Calu3 (cell line): ENCODE data around the gene PLAU. TPM values are rescaled to one million over a fixed set of nuclear protein-coding genes. Genes with fewer than 3 reads are reported as not detected.
A peak's percentile ranks its signal among the peaks of the same experiment; 100 is the strongest.

Source experiments
- BruUV-seq: library from RNA; stranded (reverse); fragments of 400-500 nt; replicated peaks from 2 replicates; lab custom pipeline; 2021; lab: Mats Ljungman, UMichigan
- CTCF ChIA-PET: fragments of 300-600 bp; sonication (Branson Sonifier 250); formaldehyde crosslinking; loops from one replicate; lab custom pipeline; 2022; ENCODE audit warnings: antibody characterized with exemption; lab: Charles Lee
- DNase-seq: peaks from one replicate; pipeline ENCODE4 v3.0.0; 2022
- H3K27ac Mint-ChIP-seq: one replicate; pipeline ENCODE4 v1.8.0; 2022; ENCODE audit warnings: mixed read lengths; ENCODE audit not compliant: unreplicated experiment
- H3K27me3 Mint-ChIP-seq: one replicate; pipeline ENCODE4 v1.8.0; 2022; ENCODE audit warnings: mixed read lengths; ENCODE audit not compliant: unreplicated experiment
- H3K36me3 Mint-ChIP-seq: one replicate; pipeline ENCODE4 v1.8.0; 2022; ENCODE audit warnings: mild to moderate bottlenecking, moderate library complexity, mixed read lengths; ENCODE audit not compliant: insufficient read depth, unreplicated experiment
- H3K4me1 Mint-ChIP-seq: one replicate; pipeline ENCODE4 v1.8.0; 2022; ENCODE audit warnings: mild to moderate bottlenecking, low read depth, mixed read lengths; ENCODE audit not compliant: unreplicated experiment
- H3K4me3 Mint-ChIP-seq: one replicate; pipeline ENCODE4 v1.8.0; 2022; ENCODE audit warnings: mild to moderate bottlenecking, low read depth, moderate library complexity, mixed read lengths; ENCODE audit not compliant: unreplicated experiment
- H3K9me3 Mint-ChIP-seq: one replicate; pipeline ENCODE4 v1.8.0; 2022; ENCODE audit warnings: low read depth, mixed read lengths; ENCODE audit not compliant: unreplicated experiment
- intact Hi-C: fragments of 100-400 bp; cut with micrococcal nuclease; formaldehyde crosslinking; loops from one replicate; pipeline ENCODE4 v1.10.0; 2022; ENCODE audit not compliant: unreplicated experiment
- total RNA-seq: library from RNA; stranded (reverse); gene quantifications from 2 replicates; pipeline ENCODE4 v1.2.3, GENCODE V29; 2022
- TF ChIP-seq, protein P1 (sequence below): fragments of 200-600 bp; IDR thresholded peaks from one replicate; pipeline ENCODE4 v1.8.0; 2022; ENCODE audit warnings: antibody characterized with exemption; ENCODE audit not compliant: unreplicated experiment

PLAU gene
- total RNA-seq, 1 experiment from 2014 or later = 706 TPM

GRCh38 chr10:73907841-73908517 lies 3.0 kb upstream of the PLAU start:
- DNase-seq = no peak
- intact Hi-C loops = no loop called here
- Mint-ChIP-seq H3K36me3 (peaks cover 63% of the 10 kb centered on the region), H3K4me1 (peaks cover 68% of the 10 kb centered on the region), H3K9me3 (no peaks in the 10 kb centered on the region), H3K4me3 (no peak overlapping the region), H3K27me3 (no peaks in the 10 kb centered on the region), H3K27ac (peak overlapping the region; percentile 84)
- no TSS peak for BruUV-seq
- CTCF ChIA-PET = interaction anchor here (0.9 to 3.0 kb wide), 3 partner anchors 9 to 26 kb away, joined by 3 to 47 read pairs (median 4); no protein-coding TSS in a partner anchor
- TF ChIP-seq, protein P1, sequence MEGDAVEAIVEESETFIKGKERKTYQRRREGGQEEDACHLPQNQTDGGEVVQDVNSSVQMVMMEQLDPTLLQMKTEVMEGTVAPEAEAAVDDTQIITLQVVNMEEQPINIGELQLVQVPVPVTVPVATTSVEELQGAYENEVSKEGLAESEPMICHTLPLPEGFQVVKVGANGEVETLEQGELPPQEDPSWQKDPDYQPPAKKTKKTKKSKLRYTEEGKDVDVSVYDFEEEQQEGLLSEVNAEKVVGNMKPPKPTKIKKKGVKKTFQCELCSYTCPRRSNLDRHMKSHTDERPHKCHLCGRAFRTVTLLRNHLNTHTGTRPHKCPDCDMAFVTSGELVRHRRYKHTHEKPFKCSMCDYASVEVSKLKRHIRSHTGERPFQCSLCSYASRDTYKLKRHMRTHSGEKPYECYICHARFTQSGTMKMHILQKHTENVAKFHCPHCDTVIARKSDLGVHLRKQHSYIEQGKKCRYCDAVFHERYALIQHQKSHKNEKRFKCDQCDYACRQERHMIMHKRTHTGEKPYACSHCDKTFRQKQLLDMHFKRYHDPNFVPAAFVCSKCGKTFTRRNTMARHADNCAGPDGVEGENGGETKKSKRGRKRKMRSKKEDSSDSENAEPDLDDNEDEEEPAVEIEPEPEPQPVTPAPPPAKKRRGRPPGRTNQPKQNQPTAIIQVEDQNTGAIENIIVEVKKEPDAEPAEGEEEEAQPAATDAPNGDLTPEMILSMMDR = no peak

DNA sequence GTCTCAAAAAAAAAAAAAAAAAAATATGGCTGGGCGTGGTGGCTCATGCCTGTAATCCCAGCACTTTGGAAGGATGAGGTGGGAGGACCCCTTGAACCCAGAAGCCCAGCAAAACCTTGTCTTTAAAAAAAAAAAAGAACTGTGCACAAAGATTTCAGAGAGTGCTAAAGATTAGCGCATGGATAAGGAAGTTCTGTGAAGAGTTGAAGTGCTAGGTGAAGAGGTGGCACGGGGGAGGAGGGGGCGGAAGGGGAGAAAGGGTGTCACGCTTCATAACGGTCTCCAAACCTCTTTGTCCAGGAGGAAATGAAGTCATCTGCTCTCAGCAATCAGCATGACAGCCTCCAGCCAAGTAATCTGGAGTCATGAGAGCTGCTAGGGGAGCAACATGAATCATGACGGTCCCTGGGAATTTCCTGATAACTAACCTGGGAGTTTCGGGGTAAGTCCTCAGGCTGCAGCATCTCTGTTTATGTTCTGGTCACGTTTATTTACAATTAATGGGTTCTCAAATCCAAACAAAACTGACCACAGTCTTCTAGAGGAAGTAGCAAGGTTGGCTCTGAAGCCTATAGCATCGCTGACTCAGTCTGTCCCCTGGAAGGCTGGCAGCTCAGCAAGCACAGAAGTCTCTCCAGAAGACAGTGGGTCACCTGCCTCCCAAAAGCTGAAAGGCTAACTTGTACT lies 1.9 kb upstream of the PLAU start:
- Mint-ChIP-seq H3K27me3 (no peaks in the 10 kb centered on the region), H3K9me3 (no peaks in the 10 kb centered on the region), H3K36me3 (peaks cover 73% of the 10 kb centered on the region), H3K4me1 (peaks cover 78% of the 10 kb centered on the region), H3K27ac (peak overlapping the region; percentile 84), H3K4me3 (peak overlapping the region; percentile 100)
- BruUV-seq = no TSS peak
- CTCF ChIA-PET = interaction anchor here (0.8 to 3.6 kb wide), 5 partner anchors 10 to 147 kb away, joined by 3 to 51 read pairs (median 3); no protein-coding TSS in a partner anchor
- DNase-seq = peak; percentile 82
- TF ChIP-seq, protein P1 = no peak
- intact Hi-C loops = no loop called here

- TF ChIP-seq, protein P1 = no peak
- Mint-ChIP-seq H3K4me3 (peak overlapping the region; percentile 100), H3K4me1 (peaks cover 78% of the 10 kb centered on the region), H3K9me3 (no peaks in the 10 kb centered on the region), H3K36me3 (peaks cover 79% of the 10 kb centered on the region), H3K27me3 (no peaks in the 10 kb centered on the region), H3K27ac (peak overlapping the region; percentile 84)
- intact Hi-C loops = no loop called here
- no TSS peak for BruUV-seq
- CTCF ChIA-PET = interaction anchor here (0.8 to 3.6 kb wide), 4 partner anchors 10 to 31 kb away, joined by 3 to 51 read pairs (median 3); no protein-coding TSS in a partner anchor
- no peak for DNase-seq
These were observed 1.3 kb upstream of the PLAU start for GRCh38 chr10:73909540-73910115.

GRCh38 chr10:73910401-73910763 lies 550 bp upstream of the PLAU start:
- H3K9me3 Mint-ChIP-seq = no peaks in the 10 kb centered on the region
- intact Hi-C loops = no loop called here
- DNase-seq = peak; percentile 56
- BruUV-seq = TSS peak; percentile 88
- H3K27ac Mint-ChIP-seq = peak overlapping the region; percentile 84
- CTCF ChIA-PET = interaction anchor here (1.2 to 3.6 kb wide), 2 partner anchors 22 to 46 kb away, joined by 3 to 51 read pairs; no protein-coding TSS in a partner anchor
- peak overlapping the region; percentile 100 for H3K4me3 Mint-ChIP-seq
- peaks cover 87% of the 10 kb centered on the region for H3K36me3 Mint-ChIP-seq
- peaks cover 78% of the 10 kb centered on the region for H3K4me1 Mint-ChIP-seq
- H3K27me3 Mint-ChIP-seq = no peaks in the 10 kb centered on the region
- TF ChIP-seq, protein P1 = no peak
